Ascending aorta (tissue), 2 donors: ENCODE data around the gene EFCAB12. TPM values are rescaled to one million over a fixed set of nuclear protein-coding genes. Genes with fewer than 3 reads are reported as not detected.
"Not testable (repeated sequence)": the region's sequence is repeated elsewhere in the genome, so short reads cannot be mapped to it uniquely, and the experiment has no call there.

Experiments used
- DNase-seq, 2 donors: peaks; one replicate each; pipeline ENCODE4 v3.0.0-alpha.2; 2019; ENCODE audit warnings: low spot score in 2 of 2
- H3K27ac ChIP-seq, 2 donors: fragments of 200-600 bp; sonication (generic); one replicate each; pipeline ENCODE4 v1.5.1; 2016 to 2017; ENCODE audit warnings: mild to moderate bottlenecking in 1 of 2
- H3K27me3 ChIP-seq: fragments of 200-600 bp; sonication (generic); one replicate; pipeline ENCODE4 v1.5.1; 2017
- H3K36me3 ChIP-seq, 2 donors: fragments of 200-600 bp; sonication (generic); one replicate each; pipeline ENCODE4 v1.5.1; 2016
- H3K4me1 ChIP-seq, 2 donors: fragments of 200-600 bp; sonication (generic); one replicate each; pipeline ENCODE4 v1.5.1; 2016 to 2017; ENCODE audit warnings: mild to moderate bottlenecking in 1 of 2
- H3K4me3 ChIP-seq, 2 donors: fragments of 200-600 bp; sonication (generic); one replicate each; pipeline ENCODE4 v1.5.1; 2016 to 2017; ENCODE audit warnings: mild to moderate bottlenecking in 1 of 2
- H3K9me3 ChIP-seq, 2 donors: fragments of 200-600 bp; sonication (generic); one replicate each; pipeline ENCODE4 v1.5.1; 2016
- CTCF ChIP-seq, 3 experiments: fragments of 200-600 bp in 2 of 3; fragments of 450-650 bp in 1 of 3; sonication (generic) in 2 of 3; IDR thresholded peaks; one replicate each; pipeline ENCODE4 v1.5.1; 2016 to 2019; ENCODE audit warnings: antibody characterized with exemption in 3 of 3, mild to moderate bottlenecking in 1 of 3, moderate library complexity in 1 of 3
- intact Hi-C: fragments of 100-400 bp; cut with DNase I; formaldehyde crosslinking; loops from one replicate; pipeline ENCODE4 v1.15.1; 2023
- total RNA-seq: library from RNA; depleted of rRNA; stranded (reverse); fragments of >200 nt; gene quantifications from one replicate; pipeline ENCODE4 v1.1.0, GENCODE V29; 2016

The EFCAB12 gene
- total RNA-seq, 1 donor from 2014 or later = not detected

DNA sequence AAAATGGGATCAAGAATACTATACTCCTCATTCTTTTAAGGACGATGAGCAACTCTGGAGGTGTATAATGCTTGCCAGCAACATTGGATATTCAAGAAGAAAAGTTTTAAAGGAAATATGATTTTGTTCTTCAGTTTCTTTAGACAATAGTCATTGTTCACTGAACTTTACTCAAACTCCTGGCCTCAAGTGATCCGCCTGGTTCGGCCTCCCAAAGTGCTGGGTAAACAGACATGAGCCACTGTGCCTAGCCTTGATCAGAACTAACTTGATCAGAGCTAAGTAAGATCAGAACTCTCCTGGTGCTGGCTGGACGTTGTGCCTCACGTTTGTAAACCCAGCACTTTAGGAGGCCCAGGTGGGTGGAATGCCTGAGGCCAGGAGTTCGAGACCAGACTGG, 12.6 kb downstream of the EFCAB12 start:
- no peaks in the 10 kb centered on the region for H3K9me3 ChIP-seq
- no peak overlapping the region for H3K4me3 ChIP-seq
- no peaks in the 10 kb centered on the region for H3K36me3 ChIP-seq
- DNase-seq = no peak
- H3K27me3 ChIP-seq = no peaks in the 10 kb centered on the region
- H3K27ac ChIP-seq = no peak overlapping the region
- H3K4me1 ChIP-seq = no peaks in the 10 kb centered on the region
- no peak for TF ChIP-seq CTCF (IDR thresholded peaks at IDR 0.05)
- intact Hi-C loops = no loop called here

GRCh38 chr3:129415378-129415777, 13.1 kb downstream of the EFCAB12 start:
- Histone ChIP-seq H3K36me3 (no peaks in the 10 kb centered on the region), H3K27ac (no peak overlapping the region), H3K9me3 (no peaks in the 10 kb centered on the region), H3K27me3 (no peaks in the 10 kb centered on the region), H3K4me1 (no peaks in the 10 kb centered on the region), H3K4me3 (no peak overlapping the region)
- intact Hi-C loops = no loop called here
- no peak for TF ChIP-seq CTCF (IDR thresholded peaks at IDR 0.05)
- no peak for DNase-seq

- H3K27ac ChIP-seq = no peak overlapping the region
- no peaks in the 10 kb centered on the region for H3K9me3 ChIP-seq
- intact Hi-C loops = no loop called here
- TF ChIP-seq CTCF (IDR thresholded peaks at IDR 0.05) = no peak
- H3K4me3 ChIP-seq = no peak overlapping the region
- H3K4me1 ChIP-seq = no peaks in the 10 kb centered on the region
- no peaks in the 10 kb centered on the region for H3K27me3 ChIP-seq
- H3K36me3 ChIP-seq = no peaks in the 10 kb centered on the region
- DNase-seq = no peak
These were observed 14.5 kb downstream of the EFCAB12 start for GRCh38 chr3:129413687-129414506.

- H3K4me1 ChIP-seq, intact Hi-C loops, H3K4me3 ChIP-seq, DNase-seq, H3K36me3 ChIP-seq, H3K9me3 ChIP-seq, H3K27me3 ChIP-seq, H3K27ac ChIP-seq: not testable (repeated sequence)
These were observed 15.2 kb downstream of the EFCAB12 start for GRCh38 chr3:129413238-129413637.

- intact Hi-C loops = no loop called here
- H3K27me3 ChIP-seq = no peaks in the 10 kb centered on the region
- no peaks in the 10 kb centered on the region for H3K9me3 ChIP-seq
- no peak overlapping the region for H3K4me3 ChIP-seq
- H3K4me1 ChIP-seq = no peaks in the 10 kb centered on the region
- no peaks in the 10 kb centered on the region for H3K36me3 ChIP-seq
- DNase-seq = no peak
- TF ChIP-seq CTCF (IDR thresholded peaks at IDR 0.05) = no peak
- H3K27ac ChIP-seq = no peak overlapping the region
These were observed 15.8 kb downstream of the EFCAB12 start for GRCh38 chr3:129412542-129413198.

DNA sequence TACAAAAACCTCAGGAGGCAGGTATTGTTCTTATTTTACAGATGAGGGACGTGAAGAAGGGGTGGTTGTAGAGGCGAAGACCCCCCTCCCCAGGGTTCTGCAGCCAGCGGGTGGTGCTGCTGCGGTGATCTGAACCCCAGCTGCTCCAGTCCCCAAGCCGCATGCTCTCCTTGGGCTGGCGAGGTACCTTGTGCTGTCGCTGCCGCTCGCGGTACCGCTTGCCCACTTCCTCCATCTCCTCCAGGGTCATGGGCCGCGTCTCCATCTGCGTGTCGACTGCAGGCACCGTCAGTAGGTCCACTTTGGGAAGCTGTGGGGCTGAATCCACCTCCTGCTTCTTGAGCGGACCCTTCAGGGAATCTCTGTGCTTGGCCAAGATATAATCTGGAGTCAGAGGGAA, 17.5 kb downstream of the EFCAB12 start:
- no peak overlapping the region for H3K27ac ChIP-seq
- H3K4me3 ChIP-seq = no peak overlapping the region
- intact Hi-C loops = no loop called here
- H3K36me3 ChIP-seq = no peaks in the 10 kb centered on the region
- DNase-seq = no peak
- no peaks in the 10 kb centered on the region for H3K27me3 ChIP-seq
- no peaks in the 10 kb centered on the region for H3K4me1 ChIP-seq
- no peaks in the 10 kb centered on the region for H3K9me3 ChIP-seq
- no peak for TF ChIP-seq CTCF (IDR thresholded peaks at IDR 0.05)
